Ectodermal cell (in vitro differentiated cells): ENCODE measurements around the gene PRKCQ.

Source experiments
- H3K27ac ChIP-seq: 2 replicates; pipeline ENCODE4 v1.7.0; 2013; ENCODE audit warnings: mild to moderate bottlenecking, low read depth, low read length; ENCODE audit not compliant: insufficient read depth, poor library complexity, severe bottlenecking
- H3K27me3 ChIP-seq: 2 replicates; pipeline ENCODE4 v1.7.0; 2013; ENCODE audit warnings: mild to moderate bottlenecking, low read length; ENCODE audit not compliant: insufficient read depth, control insufficient read depth, poor library complexity, severe bottlenecking
- H3K36me3 ChIP-seq: one replicate; pipeline ENCODE4 v1.7.0; 2013; ENCODE audit warnings: low read length; ENCODE audit not compliant: control insufficient read depth, insufficient read depth
- H3K4me1 ChIP-seq: one replicate; pipeline ENCODE4 v1.7.0; 2013; ENCODE audit warnings: low read length; ENCODE audit not compliant: control insufficient read depth, insufficient read depth
- H3K4me3 ChIP-seq: 2 replicates; pipeline ENCODE4 v1.7.0; 2013; ENCODE audit warnings: low read depth, low read length, control low read depth; ENCODE audit not compliant: insufficient read depth
- H3K9me3 ChIP-seq: 2 replicates; pipeline ENCODE4 v1.7.0; 2013; ENCODE audit warnings: mild to moderate bottlenecking, low read length, moderate library complexity; ENCODE audit not compliant: control insufficient read depth
- WGBS, 2 experiments: methylation state at CpG; one replicate each; pipeline ENCODE4 v1.1.7; 2013; ENCODE audit warnings: missing lambda C conversion rate in 2 of 2; 5-methylcytosine and 5-hydroxymethylcytosine counted together

Gene PRKCQ

GRCh38 chr10:6396652-6397051 is 183.4 kb downstream of the PRKCQ start:
- WGBS, 2 experiments: 87 to 94% methylated on average over 4 of the region's 4 CpGs
- no peak overlapping the region for H3K27ac ChIP-seq
- H3K9me3 ChIP-seq: no peaks in the 10 kb centered on the region
- no peak overlapping the region for H3K4me3 ChIP-seq
- H3K36me3 ChIP-seq: no peaks in the 10 kb centered on the region
- H3K27me3 ChIP-seq: no peaks in the 10 kb centered on the region
- peaks cover 4% of the 10 kb centered on the region for H3K4me1 ChIP-seq

DNA sequence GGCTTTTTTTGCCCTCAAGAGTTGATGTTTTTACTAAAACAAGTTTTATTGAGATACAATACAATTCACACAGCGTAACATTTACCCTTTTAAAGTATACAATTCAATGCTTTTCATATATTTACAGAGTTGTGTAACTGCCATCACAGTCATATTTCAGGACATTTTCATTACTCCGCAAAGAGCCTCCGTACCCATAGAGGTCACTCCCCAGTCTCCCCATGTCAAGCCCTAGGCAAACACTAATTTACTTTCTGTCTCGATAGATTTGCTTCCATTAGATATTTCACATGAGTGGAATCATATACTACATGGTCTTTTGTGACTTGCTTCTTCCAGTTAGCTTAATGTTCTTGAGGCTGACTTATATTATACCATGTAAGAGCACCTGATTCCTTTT is 183.8 kb downstream of the PRKCQ start:
- Histone ChIP-seq H3K27me3 (no peaks in the 10 kb centered on the region), H3K27ac (no peak overlapping the region), H3K4me1 (no peaks in the 10 kb centered on the region), H3K9me3 (no peaks in the 10 kb centered on the region), H3K4me3 (no peak overlapping the region), H3K36me3 (no peaks in the 10 kb centered on the region)
- 96 to 98% methylated on average over 4 of the region's 4 CpGs for WGBS, 2 experiments

DNA sequence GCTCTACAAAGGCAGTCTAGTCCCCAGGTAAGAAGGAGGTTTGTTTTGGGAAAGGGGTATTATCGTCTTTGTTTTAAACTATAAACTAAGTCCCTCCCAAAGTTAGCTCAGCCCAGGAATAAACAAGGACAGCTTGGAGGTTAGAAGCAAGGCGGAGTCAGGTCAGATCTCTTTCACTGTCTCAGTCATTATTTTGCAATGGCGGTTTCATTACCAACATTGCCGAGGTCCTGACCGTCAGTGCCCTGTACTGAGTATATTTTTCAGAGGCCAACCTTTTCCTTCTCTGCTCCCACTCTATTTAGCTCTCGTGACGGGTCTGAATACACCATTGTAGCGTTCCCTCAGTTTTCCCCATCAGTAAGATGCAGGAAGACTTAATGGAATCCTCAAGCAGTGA is 184.5 kb downstream of the PRKCQ start:
- 92 to 93% methylated on average over 8 of the region's 8 CpGs for WGBS, 2 experiments
- Histone ChIP-seq H3K36me3 (no peaks in the 10 kb centered on the region), H3K4me1 (no peaks in the 10 kb centered on the region), H3K4me3 (no peak overlapping the region), H3K9me3 (no peaks in the 10 kb centered on the region), H3K27ac (no peak overlapping the region), H3K27me3 (no peaks in the 10 kb centered on the region)

- no peak overlapping the region for H3K27ac ChIP-seq
These were observed 186.0 kb downstream of the PRKCQ start for GRCh38 chr10:6394084-6394483.

GRCh38 chr10:6393168-6393567 is 186.9 kb downstream of the PRKCQ start:
- 83 to 94% methylated on average over 2 of the region's 2 CpGs for WGBS, 2 experiments
- no peaks in the 10 kb centered on the region for H3K4me1 ChIP-seq
- no peaks in the 10 kb centered on the region for H3K27me3 ChIP-seq

More at GRCh38 chr10:6394084-6394483, 186.0 kb downstream of the PRKCQ start:
- no peaks in the 10 kb centered on the region for H3K4me1 ChIP-seq
- H3K9me3 ChIP-seq: no peaks in the 10 kb centered on the region
- no peaks in the 10 kb centered on the region for H3K36me3 ChIP-seq
- 92% methylated on average over 5 of the region's 5 CpGs for WGBS, 2 experiments
- no peaks in the 10 kb centered on the region for H3K27me3 ChIP-seq
- no peak overlapping the region for H3K4me3 ChIP-seq

GRCh38 chr10:6390213-6390845 is 189.7 kb downstream of the PRKCQ start:
- H3K4me1 ChIP-seq: no peaks in the 10 kb centered on the region
- no peaks in the 10 kb centered on the region for H3K36me3 ChIP-seq
- no peaks in the 10 kb centered on the region for H3K27me3 ChIP-seq
- H3K4me3 ChIP-seq: no peak overlapping the region
- WGBS, 2 experiments: 91 to 100% methylated on average over 1 to 2 of the region's 2 CpGs
- no peaks in the 10 kb centered on the region for H3K9me3 ChIP-seq
- no peak overlapping the region for H3K27ac ChIP-seq

More at GRCh38 chr10:6393168-6393567, 186.9 kb downstream of the PRKCQ start:
- Histone ChIP-seq H3K27ac (no peak overlapping the region), H3K36me3 (no peaks in the 10 kb centered on the region), H3K9me3 (no peaks in the 10 kb centered on the region), H3K4me3 (no peak overlapping the region)

DNA sequence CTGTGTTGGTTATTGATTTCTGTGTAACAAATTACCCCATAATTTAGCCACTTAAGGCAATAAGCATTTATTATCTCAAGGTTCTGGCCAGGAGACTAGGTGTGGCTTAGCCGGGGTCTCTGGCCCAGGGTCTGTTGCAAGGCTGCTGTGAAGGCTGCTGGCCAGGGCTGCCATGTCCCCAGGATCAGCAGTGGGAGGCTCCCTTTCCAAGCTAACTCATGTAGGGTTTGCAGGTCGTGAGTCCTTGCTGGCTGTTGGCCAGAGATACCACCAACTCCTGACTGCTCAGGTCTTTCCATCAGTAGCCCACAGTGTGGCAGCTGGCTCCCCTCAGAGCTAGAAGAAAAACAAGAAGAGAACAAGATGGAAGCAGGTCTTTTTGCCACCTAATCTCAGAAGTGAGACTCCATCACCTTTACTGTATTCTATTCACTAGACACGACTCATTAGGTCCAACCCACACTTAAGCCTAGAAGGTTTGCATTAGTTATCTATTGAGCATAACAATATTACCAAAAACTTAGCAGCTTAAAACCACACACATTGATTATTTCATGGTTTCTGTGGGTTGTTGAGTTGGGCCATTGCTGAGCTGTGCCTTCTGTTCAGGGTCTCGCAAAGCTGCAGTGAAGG is 191.7 kb downstream of the PRKCQ start:
- Histone ChIP-seq H3K4me3 (no peak overlapping the region), H3K27ac (no peak overlapping the region), H3K4me1 (no peaks in the 10 kb centered on the region), H3K9me3 (no peaks in the 10 kb centered on the region), H3K36me3 (no peaks in the 10 kb centered on the region), H3K27me3 (no peaks in the 10 kb centered on the region)
- WGBS, 2 experiments: 75 to 85% methylated on average over 3 to 4 of the region's 4 CpGs

- Histone ChIP-seq H3K9me3 (no peaks in the 10 kb centered on the region), H3K27me3 (no peaks in the 10 kb centered on the region), H3K27ac (no peak overlapping the region), H3K4me1 (no peaks in the 10 kb centered on the region), H3K36me3 (no peaks in the 10 kb centered on the region), H3K4me3 (no peak overlapping the region)
- 87 to 92% methylated on average over 5 of the region's 5 CpGs for WGBS, 2 experiments
These were observed 193.1 kb downstream of the PRKCQ start for GRCh38 chr10:6386960-6387359.

- WGBS, 2 experiments: 91 to 96% methylated on average over 6 of the region's 6 CpGs
- Histone ChIP-seq H3K27me3 (no peaks in the 10 kb centered on the region), H3K4me1 (no peaks in the 10 kb centered on the region), H3K27ac (no peak overlapping the region), H3K9me3 (no peaks in the 10 kb centered on the region), H3K4me3 (no peak overlapping the region), H3K36me3 (no peaks in the 10 kb centered on the region)
These were observed 193.7 kb downstream of the PRKCQ start for GRCh38 chr10:6386346-6386745.

GRCh38 chr10:6385665-6386064 is 194.4 kb downstream of the PRKCQ start:
- WGBS, 2 experiments: 77 to 86% methylated on average over 3 of the region's 3 CpGs
- no peaks in the 10 kb centered on the region for H3K36me3 ChIP-seq
- no peak overlapping the region for H3K4me3 ChIP-seq
- no peaks in the 10 kb centered on the region for H3K9me3 ChIP-seq
- H3K4me1 ChIP-seq: no peaks in the 10 kb centered on the region
- no peaks in the 10 kb centered on the region for H3K27me3 ChIP-seq
- no peak overlapping the region for H3K27ac ChIP-seq
